Gastrocnemius medialis (tissue), 4 donors: ENCODE measurements around the gene BAAT.
"Not testable (repeated sequence)": the region's sequence is repeated elsewhere in the genome, so short reads cannot be mapped to it uniquely, and the experiment has no call there.

Experiments used
- CTCF ChIP-seq, 5 experiments: fragments of 450-650 bp in 3 of 5; fragments of 200-600 bp in 2 of 5; sonication (generic) in 2 of 5; IDR thresholded peaks in 4 of 5; conservative IDR thresholded peaks in 1 of 5; 1 replicate in 4 of 5; 2 replicates in 1 of 5; pipeline ENCODE4 v1.5.1; 2016 to 2019; ENCODE audit warnings: antibody characterized with exemption in 5 of 5, mild to moderate bottlenecking in 3 of 5, moderate library complexity in 3 of 5
- POLR2A ChIP-seq, 2 donors: fragments of 450-650 bp; IDR thresholded peaks; one replicate each; pipeline ENCODE4 v1.6.1; 2017; ENCODE audit warnings: antibody characterized with exemption in 2 of 2, mild to moderate bottlenecking in 2 of 2, moderate library complexity in 2 of 2

DNA sequence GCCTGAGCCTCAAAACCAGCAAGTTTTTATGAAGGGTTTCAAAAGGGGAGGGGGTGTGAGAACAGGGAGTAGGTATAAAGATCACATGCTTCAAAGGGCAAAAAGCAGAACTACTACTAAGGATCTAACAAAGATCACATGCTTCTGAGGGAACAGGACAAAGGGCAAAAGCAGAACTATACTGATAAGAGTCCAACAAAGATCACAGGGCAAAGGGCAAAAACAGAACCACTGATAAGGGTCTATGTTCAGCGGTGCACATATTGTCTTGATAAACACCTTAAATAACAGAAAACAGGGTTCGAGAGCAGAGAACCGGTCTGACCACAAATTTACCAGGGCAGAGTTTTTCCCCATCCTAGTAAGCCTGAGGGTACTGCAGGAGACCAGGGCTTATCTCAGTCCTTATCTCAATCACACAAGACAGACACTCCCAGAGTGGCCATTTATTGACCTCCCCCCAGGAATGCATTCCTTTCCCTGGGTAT is 57.3 kb downstream of the BAAT start:
- not testable (repeated sequence) for TF ChIP-seq CTCF (IDR thresholded peaks at IDR 0.05 in 4 of 5, conservative IDR thresholded peaks at IDR 0.05 in 1 of 5); POLR2A (IDR thresholded peaks at IDR 0.05)
